T-helper 22 cell (primary cell): ENCODE measurements around the gene TMEM212.

Source experiments
- DNase-seq: peaks from one replicate; pipeline ENCODE4 v3.0.0-alpha.2; 2020; ENCODE audit warnings: low read depth

TMEM212 gene

GRCh38 chr3:171842864-171843518 lies at the start of gene TMEM212:
TSS of gene TMEM212 (plus strand) at chr3:171843349. CDS start at chr3:171843384, 35 bp downstream.
- DNase-seq = no peak

- DNase-seq = no peak
These were observed 46.4 kb upstream of the TMEM212 start for GRCh38 chr3:171796625-171797264.

- no peak for DNase-seq
These were observed 45.9 kb upstream of the TMEM212 start for GRCh38 chr3:171797265-171797679.

- DNase-seq = no peak
These were observed 45.3 kb upstream of the TMEM212 start for GRCh38 chr3:171797873-171798272.

GRCh38 chr3:171799501-171799900 lies 43.6 kb upstream of the TMEM212 start:
- DNase-seq = no peak

GRCh38 chr3:171801738-171802589 lies 41.2 kb upstream of the TMEM212 start:
- no peak for DNase-seq

GRCh38 chr3:171802590-171802956 lies 40.6 kb upstream of the TMEM212 start:
- DNase-seq = no peak

GRCh38 chr3:171803044-171803443 lies 40.1 kb upstream of the TMEM212 start:
- no peak for DNase-seq

- DNase-seq = no peak
These were observed 38.3 kb upstream of the TMEM212 start for GRCh38 chr3:171804618-171805389.

- no peak for DNase-seq
These were observed 37.5 kb upstream of the TMEM212 start for GRCh38 chr3:171805687-171806086.

GRCh38 chr3:171806200-171807128 lies 36.7 kb upstream of the TMEM212 start:
- DNase-seq = no peak

GRCh38 chr3:171807129-171807675 lies 35.9 kb upstream of the TMEM212 start:
- DNase-seq = no peak

- no peak for DNase-seq
These were observed 35.3 kb upstream of the TMEM212 start for GRCh38 chr3:171807806-171808205.

- DNase-seq = no peak
These were observed 33.6 kb upstream of the TMEM212 start for GRCh38 chr3:171809611-171809860.

- DNase-seq = peak; percentile 25
These were observed 33.1 kb upstream of the TMEM212 start, which contains the start of gene PLD1 for GRCh38 chr3:171809861-171810628. TSS of gene PLD1 (minus strand) at chr3:171810483. CDS start at chr3:171738051, 72,432 bp downstream.

- no peak for DNase-seq
These were observed 32.4 kb upstream of the TMEM212 start for GRCh38 chr3:171810629-171811294.

GRCh38 chr3:171811295-171811912 lies 31.7 kb upstream of the TMEM212 start:
- no peak for DNase-seq

GRCh38 chr3:171811913-171812335 lies 31.2 kb upstream of the TMEM212 start:
- no peak for DNase-seq

- no peak for DNase-seq
These were observed 30.3 kb upstream of the TMEM212 start for GRCh38 chr3:171812811-171813210.
